IMR-90 (cell line): ENCODE measurements around the gene TMEM72. TPM values are rescaled to one million over a fixed set of nuclear protein-coding genes. Genes with fewer than 3 reads are reported as not detected.

ENCODE experiments used
- ATAC-seq: fragments of 200-7000 bp; cut with Tn5 transposase; 2 replicates; pipeline ENCODE4 v1.9.1; 2020; ENCODE audit warnings: low read depth, mild to moderate bottlenecking, moderate library complexity
- BruUV-seq: library from RNA; stranded (reverse); fragments of 400-500 nt; replicated peaks from 2 replicates; lab custom pipeline; 2021; lab: Mats Ljungman, UMichigan
- CTCF ChIA-PET: fragments of 300-600 bp; formaldehyde crosslinking; extraction: SDS; loops from one replicate; lab custom pipeline; 2021; ENCODE audit warnings: antibody characterized with exemption; lab: Yijun Ruan, JAX
- POLR2A ChIA-PET: fragments of 300-600 bp; sonication (Branson Sonifier 250); formaldehyde crosslinking; loops from one replicate; lab custom pipeline; 2022; ENCODE audit warnings: antibody characterized with exemption; ENCODE audit not compliant: unreplicated experiment; lab: Charles Lee
- DNase-seq: peaks from one replicate; pipeline ENCODE4 v3.0.0; 2013
- H2AFZ ChIP-seq: replicated peaks from 2 replicates; pipeline ENCODE3; 2013; ENCODE audit warnings: low read length, mild to moderate bottlenecking; ENCODE audit not compliant: poor library complexity
- H2AK5ac ChIP-seq: 2 replicates; pipeline ENCODE4 v1.6.1; 2013; ENCODE audit warnings: low read depth, low read length, inconsistent platforms
- H2AK9ac ChIP-seq: replicated peaks from 2 replicates; pipeline ENCODE3; 2013; ENCODE audit warnings: mild to moderate bottlenecking, low read depth, low read length, moderate library complexity; ENCODE audit not compliant: poor library complexity
- H2BK120ac ChIP-seq: 2 replicates; pipeline ENCODE4 v1.6.1; 2013; ENCODE audit warnings: low read depth, low read length, inconsistent platforms
- H2BK15ac ChIP-seq: 3 replicates; pipeline ENCODE4 v1.6.1; 2013; ENCODE audit warnings: low read depth, low read length, inconsistent platforms
- H2BK20ac ChIP-seq: 2 replicates; pipeline ENCODE4 v1.6.1; 2013; ENCODE audit warnings: low read depth, mild to moderate bottlenecking, inconsistent platforms, low read length, moderate library complexity
- H2BK5ac ChIP-seq: 2 replicates; pipeline ENCODE4 v1.6.1; 2013; ENCODE audit warnings: mild to moderate bottlenecking, low read depth, low read length, inconsistent platforms; ENCODE audit not compliant: poor library complexity, severe bottlenecking
- H3K14ac ChIP-seq: replicated peaks from 2 replicates; pipeline ENCODE4 v1.6.1; 2013; ENCODE audit warnings: low read depth, low read length, inconsistent platforms
- H3K18ac ChIP-seq: 2 replicates; pipeline ENCODE4 v1.6.1; 2013; ENCODE audit warnings: low read depth, low read length, control low read depth
- H3K23ac ChIP-seq: 2 replicates; pipeline ENCODE4 v1.6.1; 2013; ENCODE audit warnings: low read depth, low read length, inconsistent platforms
- H3K27ac ChIP-seq: 2 replicates; pipeline ENCODE4 v1.5.1; 2013; ENCODE audit warnings: mild to moderate bottlenecking, control low read depth, low read length; ENCODE audit not compliant: insufficient read depth
- H3K27me3 ChIP-seq: 2 replicates; pipeline ENCODE4 v1.6.1; 2013; ENCODE audit warnings: low read length; ENCODE audit not compliant: control insufficient read depth, insufficient read depth
- H3K36me3 ChIP-seq: 2 replicates; pipeline ENCODE4 v1.6.1; 2013; ENCODE audit warnings: low read length, mixed read lengths; ENCODE audit not compliant: control insufficient read depth, insufficient read depth
- H3K4ac ChIP-seq: 2 replicates; pipeline ENCODE4 v1.6.1; 2013; ENCODE audit warnings: low read depth, low read length, inconsistent platforms
- H3K4me1 ChIP-seq: 2 replicates; pipeline ENCODE4 v1.6.1; 2013; ENCODE audit warnings: low read length, mixed read lengths; ENCODE audit not compliant: control insufficient read depth, insufficient read depth
- H3K4me2 ChIP-seq: 2 replicates; pipeline ENCODE4 v1.6.1; 2013; ENCODE audit warnings: low read depth, mild to moderate bottlenecking, control low read depth, low read length, moderate library complexity
- H3K4me3 ChIP-seq: 2 replicates; pipeline ENCODE4 v1.5.1; 2013; ENCODE audit warnings: low read depth, mild to moderate bottlenecking, control low read depth, low read length, moderate library complexity; ENCODE audit not compliant: insufficient read depth
- H3K56ac ChIP-seq: 2 replicates; pipeline ENCODE4 v1.6.1; 2013; ENCODE audit warnings: low read length, inconsistent platforms; ENCODE audit not compliant: insufficient read depth; ENCODE audit errors: extremely low read depth
- H3K79me1 ChIP-seq, 2 experiments: 2 replicates each; pipeline ENCODE4 v1.6.1; 2013; ENCODE audit warnings: low read length in 2 of 2, inconsistent platforms in 1 of 2, low read depth in 1 of 2
- H3K9ac ChIP-seq: 2 replicates; pipeline ENCODE4 v1.6.1; 2013; ENCODE audit warnings: low read depth, low read length, control low read depth
- H3K9me1 ChIP-seq: 2 replicates; pipeline ENCODE4 v1.6.1; 2013; ENCODE audit warnings: low read length, inconsistent platforms; ENCODE audit not compliant: insufficient read depth
- H3K9me3 ChIP-seq: 2 replicates; pipeline ENCODE4 v1.6.1; 2013; ENCODE audit warnings: low read length; ENCODE audit not compliant: control insufficient read depth, insufficient read depth
- H4K20me1 ChIP-seq: 2 replicates; pipeline ENCODE4 v1.6.1; 2013; ENCODE audit warnings: low read length, inconsistent platforms; ENCODE audit not compliant: insufficient read depth
- H4K5ac ChIP-seq: 2 replicates; pipeline ENCODE4 v1.6.1; 2013; ENCODE audit warnings: mild to moderate bottlenecking, low read depth, low read length, control low read depth
- H4K8ac ChIP-seq, 2 experiments: 2 replicates each; pipeline ENCODE4 v1.6.1; 2013; ENCODE audit warnings: low read depth in 2 of 2, low read length in 2 of 2, control low read depth in 1 of 2, inconsistent platforms in 1 of 2
- H4K91ac ChIP-seq: 2 replicates; pipeline ENCODE4 v1.6.1; 2013; ENCODE audit warnings: low read depth, low read length, inconsistent platforms; ENCODE audit not compliant: insufficient read depth
- BHLHE40 ChIP-seq: fragments of 150-350 bp; IDR thresholded peaks from 2 replicates; pipeline ENCODE4 v1.6.1; 2016; ENCODE audit warnings: mild to moderate bottlenecking, low read depth, low read length
- CEBPB ChIP-seq: IDR thresholded peaks from 2 replicates; pipeline ENCODE4 v1.6.1; 2012; ENCODE audit warnings: low read depth, low read length, improper control_type of control experiment
- CTCF ChIP-seq: conservative IDR thresholded peaks from 2 replicates; pipeline ENCODE4 v1.5.1; 2012; ENCODE audit warnings: mild to moderate bottlenecking, low read depth, low read length, improper control_type of control experiment
- ELK1 ChIP-seq: fragments of 150-350 bp; IDR thresholded peaks from 2 replicates; pipeline ENCODE4 v1.6.1; 2016; ENCODE audit warnings: low read depth, mild to moderate bottlenecking, low read length, moderate library complexity, borderline replicate concordance
- FOS ChIP-seq: fragments of 150-350 bp; IDR thresholded peaks from 2 replicates; pipeline ENCODE4 v1.6.1; 2016; ENCODE audit warnings: low read depth, low read length
- MAFK ChIP-seq: IDR thresholded peaks from 2 replicates; pipeline ENCODE4 v1.6.1; 2012; ENCODE audit warnings: low read depth, low read length, improper control_type of control experiment
- MAZ ChIP-seq: IDR thresholded peaks from 2 replicates; pipeline ENCODE4 v1.6.1; 2012; ENCODE audit warnings: low read depth, mild to moderate bottlenecking, low read length, improper control_type of control experiment, moderate library complexity, borderline replicate concordance
- MXI1 ChIP-seq: IDR thresholded peaks from 2 replicates; pipeline ENCODE4 v1.6.1; 2012; ENCODE audit warnings: low read depth, mild to moderate bottlenecking, low read length, moderate library complexity, borderline replicate concordance
- NFE2L2 ChIP-seq: fragments of 150-350 bp; IDR thresholded peaks from 2 replicates; pipeline ENCODE4 v1.6.1; 2016; ENCODE audit warnings: low read depth, mild to moderate bottlenecking, low read length
- POLR2A ChIP-seq: IDR thresholded peaks from 2 replicates; pipeline ENCODE4 v1.6.1; 2012; ENCODE audit warnings: mild to moderate bottlenecking, low read depth, low read length
- RCOR1 ChIP-seq: IDR thresholded peaks from 2 replicates; pipeline ENCODE4 v1.6.1; 2012; ENCODE audit warnings: mild to moderate bottlenecking, low read length, improper control_type of control experiment; ENCODE audit not compliant: insufficient replicate concordance
- RFX5 ChIP-seq: IDR thresholded peaks from 2 replicates; pipeline ENCODE4 v1.8.0; 2012; ENCODE audit warnings: low read depth, mild to moderate bottlenecking, low read length, moderate library complexity
- SMC3 ChIP-seq: fragments of 150-350 bp; IDR thresholded peaks from 2 replicates; pipeline ENCODE4 v1.6.1; 2016; ENCODE audit warnings: low read depth, mild to moderate bottlenecking, antibody characterized with exemption, low read length, moderate library complexity
- USF2 ChIP-seq: fragments of 150-350 bp; IDR thresholded peaks from 2 replicates; pipeline ENCODE4 v1.6.1; 2017; ENCODE audit warnings: mild to moderate bottlenecking, antibody characterized with exemption, low read length, low read depth
- WGBS, 2 experiments: methylation state at CpG; one replicate each; pipeline versions ENCODE4 v1.1.5 to v1.1.7; 2013; ENCODE audit warnings: missing lambda C conversion rate in 2 of 2; ENCODE audit not compliant: insufficient read length in 1 of 2; ENCODE audit errors: extremely low coverage in 2 of 2; 5-methylcytosine and 5-hydroxymethylcytosine counted together
- dilution Hi-C: fragments of 300-500 bp; cut with HindIII; formaldehyde crosslinking; loops from one replicate; pipeline ENCODE4 v1.14.3; 2018; ENCODE audit warnings: low sequenced_read_pairs; ENCODE audit not compliant: unreplicated experiment
- in situ Hi-C: fragments of 300-500 bp; cut with MboI; formaldehyde crosslinking; loops from 3 replicates; pipeline ENCODE4 v1.14.3; 2019; ENCODE audit warnings: low sequenced_read_pairs, inconsistent platforms, mixed read lengths
- intact Hi-C: fragments of 100-400 bp; cut with micrococcal nuclease; formaldehyde crosslinking; loops from 2 replicates; pipeline ENCODE4 v1.10.0; 2022
- polyA plus RNA-seq, 3 experiments: library from polyadenylated mRNA; depleted of rRNA; stranded (reverse); fragments of >200 nt; gene quantifications; 2 replicates each; pipeline ENCODE4 v1.2.3, GENCODE V29; 2012; ENCODE audit warnings: low replicate concordance in 1 of 3
- total RNA-seq: library from RNA; depleted of rRNA; stranded (reverse); fragments of >200 nt; gene quantifications from 2 replicates; pipeline ENCODE4 v1.2.3, GENCODE V29; 2012

TMEM72 gene
- total and polyA plus RNA-seq, 2 of the 4 experiments (the other 2 are of a cell fraction): not detected

DNA sequence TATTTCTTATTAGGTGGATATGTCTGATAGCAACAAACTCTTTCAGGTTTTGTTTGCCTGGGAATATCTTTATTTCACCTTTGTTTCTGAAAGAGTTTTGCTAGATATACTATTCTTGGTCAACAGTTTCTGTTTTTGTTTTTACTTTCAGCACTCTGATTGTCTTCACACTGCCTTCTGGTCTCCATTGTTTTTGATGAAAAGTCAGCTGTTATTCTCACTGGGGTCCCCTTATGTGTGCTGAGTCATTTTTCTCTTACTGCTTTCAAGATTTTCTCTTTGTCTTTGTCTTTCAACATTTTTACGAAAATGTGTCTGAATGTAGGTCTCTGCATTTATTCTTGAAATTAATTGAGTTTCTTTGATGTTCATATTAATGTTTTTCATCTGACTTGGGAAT, 33.2 kb downstream of the TMEM72 start:
- no CpG with 5 or more reads among the region's 1 CpG for WGBS, 2 experiments
- no peak for ATAC-seq
- H3K18ac ChIP-seq: no peak overlapping the region

More for the DNA sequence above, 33.2 kb downstream of the TMEM72 start:
- in situ Hi-C loops: no loop called here
- Histone ChIP-seq H2AK9ac (no peak overlapping the region), H2AK5ac (no peak overlapping the region), H2AFZ (no peak overlapping the region), H3K4me3 (no peak overlapping the region), H3K27me3 (no peaks in the 10 kb centered on the region), H3K14ac (no peak overlapping the region), H3K9me3 (peaks cover 2% of the 10 kb centered on the region; the same call in 1 of the 2 replicates), H3K9me1 (no peaks in the 10 kb centered on the region), H2BK15ac (no peak overlapping the region), H3K4ac (no peak overlapping the region), H3K4me1 (no peaks in the 10 kb centered on the region), H3K4me2 (no peak overlapping the region), H2BK120ac (no peak overlapping the region), H4K91ac (no peak overlapping the region), H3K36me3 (no peaks in the 10 kb centered on the region), H2BK20ac (no peak overlapping the region), H3K9ac (no peak overlapping the region), H4K5ac (no peak overlapping the region), H4K8ac (no peak overlapping the region), H3K79me1 (no peaks in the 10 kb centered on the region), H2BK5ac (no peak overlapping the region), H3K56ac (no peak overlapping the region), H4K20me1 (no peaks in the 10 kb centered on the region), H3K23ac (no peak overlapping the region), H3K27ac (no peak overlapping the region)
- dilution Hi-C loops: no loop called here
- ChIA-PET CTCF (interaction anchor here (1.5 kb wide), 1 partner anchor 11 kb away, joined by 4 read pairs; no protein-coding TSS in a partner anchor), POLR2A (no interaction called here)
- DNase-seq: no peak
- TF ChIP-seq ELK1 (no peak), RCOR1 (no peak), USF2 (no peak), CEBPB (no peak), POLR2A (no peak), CTCF (no peak), MAFK (no peak), MXI1 (no peak), NFE2L2 (no peak), SMC3 (no peak), BHLHE40 (no peak), FOS (no peak), MAZ (no peak), RFX5 (no peak)
- no TSS peak for BruUV-seq
- intact Hi-C loops: no loop called here
